ENCODE results near the gene NEMF.

GRCh38 chr14:49816844-49817243 lies 35.7 kb downstream of the NEMF start:
- TF ChIP-seq CTCF (IDR thresholded peaks at IDR 0.05) (no peak), EZH2 (IDR thresholded peaks at IDR 0.05) (no peak)
